K562 (cell line): ENCODE measurements around the gene SOBP. TPM values are rescaled to one million over a fixed set of nuclear protein-coding genes. Genes with fewer than 3 reads are reported as not detected.

Experiments
- EWSR1 ChIP-seq: fragments of 450-650 bp; IDR thresholded peaks from 2 replicates; pipeline ENCODE4 v1.6.1; 2018; ENCODE audit warnings: borderline replicate concordance, mild to moderate bottlenecking, low read depth, moderate library complexity; ENCODE audit not compliant: partially characterized antibody
- GATAD2B ChIP-seq: fragments of 450-650 bp; IDR thresholded peaks from 2 replicates; pipeline ENCODE4 v1.6.1; 2017; ENCODE audit warnings: mild to moderate bottlenecking, borderline replicate concordance
- NR2C1 ChIP-seq, 2 experiments: fragments of 450-650 bp; IDR thresholded peaks; 2 replicates each; pipeline ENCODE4 v1.6.1; 2017; ENCODE audit warnings: mild to moderate bottlenecking in 2 of 2, antibody characterized with exemption in 1 of 2, inconsistent platforms in 1 of 2, missing compliant biosample characterization in 1 of 2, missing genetic modification characterization in 1 of 2
- PCBP2 ChIP-seq: fragments of 200-400 bp; formaldehyde crosslinking; IDR thresholded peaks from 2 replicates; pipeline ENCODE4 v1.6.1; 2018; ENCODE audit warnings: low read length, low read depth, mild to moderate bottlenecking, moderate library complexity; ENCODE audit not compliant: poor library complexity, severe bottlenecking
- RBM17 ChIP-seq: fragments of 200-400 bp; formaldehyde crosslinking; IDR thresholded peaks from 2 replicates; pipeline ENCODE4 v1.6.1; 2017; ENCODE audit warnings: low read depth, mild to moderate bottlenecking, low read length, borderline replicate concordance
- polyA plus RNA-seq, 8 experiments: library from polyadenylated mRNA; depleted of rRNA in 4 of 8; stranded (reverse) in 5 of 8; unstranded in 3 of 8; fragments of >200 nt; fragmentation: Nextera tagmentation in 2 of 8; fragmentation: Illumina TruSeq in 1 of 8; extraction: Ambion mirVana in 2 of 8; extraction: Trizol in 1 of 8; gene quantifications; 2 replicates each; pipeline versions ENCODE4 v1.2.1 to v1.2.3, GENCODE V29; 2011 to 2014; ENCODE audit warnings: inconsistent platforms in 1 of 8, missing spikeins in 1 of 8
- total RNA-seq, 7 experiments: library from RNA; depleted of rRNA in 6 of 7; stranded (reverse); fragments of >200 nt in 6 of 7; fragmentation: Illumina TruSeq in 2 of 7; extraction: Trizol in 2 of 7; gene quantifications; 2 replicates each; pipeline versions ENCODE4 v1.2.1 to v1.2.3, GENCODE V29; 2011 to 2021; ENCODE audit warnings: low replicate concordance in 1 of 7
- TF ChIP-seq, protein P1 (sequence below): fragments of 200-600 bp; sonication (generic); IDR thresholded peaks from one replicate; pipeline ENCODE4 v1.6.1; 2012; ENCODE audit warnings: mild to moderate bottlenecking, low read depth, low read length, inconsistent platforms
- TF ChIP-seq, protein P2 (sequence below): fragments of 250-450 bp; sonication (Bioruptor Pico); IDR thresholded peaks from 2 replicates; pipeline ENCODE4 v1.5.0; 2020; ENCODE audit warnings: mild to moderate bottlenecking, borderline replicate concordance
- TF ChIP-seq, protein P3 (sequence below): fragments of 450-650 bp; IDR thresholded peaks from 2 replicates; pipeline ENCODE4 v1.6.1; 2017; ENCODE audit warnings: antibody characterized with exemption

SOBP gene
- total and polyA plus RNA-seq, 9 of the 15 experiments (the other 6 are each of a cell fraction or from before 2014, with no cell fraction given) = 0.16 TPM; not detected in 8

DNA sequence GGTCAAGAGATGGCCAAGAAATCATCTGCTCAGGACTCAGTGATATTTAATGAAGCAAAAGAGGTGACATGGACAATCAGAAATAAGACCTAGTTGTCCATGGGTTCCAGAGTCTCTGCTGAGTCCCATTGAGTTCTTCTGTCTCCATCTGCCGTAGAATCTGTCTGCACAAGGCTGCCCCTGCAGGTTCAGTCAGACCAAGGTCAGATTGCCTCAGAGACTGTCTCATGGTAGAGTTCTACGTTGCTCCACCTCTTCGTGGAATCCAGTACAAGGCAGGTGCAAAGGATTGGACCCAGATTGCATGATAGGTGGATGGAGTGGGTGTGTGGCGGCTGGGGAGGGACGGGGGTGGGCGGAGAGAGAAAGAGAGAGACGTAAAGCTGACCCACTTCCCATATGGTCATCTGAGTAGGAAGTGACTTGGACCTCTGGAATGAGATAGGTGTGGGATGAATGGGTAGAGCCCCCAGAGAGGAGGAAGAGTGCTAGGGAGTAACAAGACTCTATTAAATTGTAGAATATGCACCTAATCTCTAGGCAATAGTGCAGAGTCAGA, 75.3 kb downstream of the SOBP start (continued):
- TF ChIP-seq, protein P1, sequence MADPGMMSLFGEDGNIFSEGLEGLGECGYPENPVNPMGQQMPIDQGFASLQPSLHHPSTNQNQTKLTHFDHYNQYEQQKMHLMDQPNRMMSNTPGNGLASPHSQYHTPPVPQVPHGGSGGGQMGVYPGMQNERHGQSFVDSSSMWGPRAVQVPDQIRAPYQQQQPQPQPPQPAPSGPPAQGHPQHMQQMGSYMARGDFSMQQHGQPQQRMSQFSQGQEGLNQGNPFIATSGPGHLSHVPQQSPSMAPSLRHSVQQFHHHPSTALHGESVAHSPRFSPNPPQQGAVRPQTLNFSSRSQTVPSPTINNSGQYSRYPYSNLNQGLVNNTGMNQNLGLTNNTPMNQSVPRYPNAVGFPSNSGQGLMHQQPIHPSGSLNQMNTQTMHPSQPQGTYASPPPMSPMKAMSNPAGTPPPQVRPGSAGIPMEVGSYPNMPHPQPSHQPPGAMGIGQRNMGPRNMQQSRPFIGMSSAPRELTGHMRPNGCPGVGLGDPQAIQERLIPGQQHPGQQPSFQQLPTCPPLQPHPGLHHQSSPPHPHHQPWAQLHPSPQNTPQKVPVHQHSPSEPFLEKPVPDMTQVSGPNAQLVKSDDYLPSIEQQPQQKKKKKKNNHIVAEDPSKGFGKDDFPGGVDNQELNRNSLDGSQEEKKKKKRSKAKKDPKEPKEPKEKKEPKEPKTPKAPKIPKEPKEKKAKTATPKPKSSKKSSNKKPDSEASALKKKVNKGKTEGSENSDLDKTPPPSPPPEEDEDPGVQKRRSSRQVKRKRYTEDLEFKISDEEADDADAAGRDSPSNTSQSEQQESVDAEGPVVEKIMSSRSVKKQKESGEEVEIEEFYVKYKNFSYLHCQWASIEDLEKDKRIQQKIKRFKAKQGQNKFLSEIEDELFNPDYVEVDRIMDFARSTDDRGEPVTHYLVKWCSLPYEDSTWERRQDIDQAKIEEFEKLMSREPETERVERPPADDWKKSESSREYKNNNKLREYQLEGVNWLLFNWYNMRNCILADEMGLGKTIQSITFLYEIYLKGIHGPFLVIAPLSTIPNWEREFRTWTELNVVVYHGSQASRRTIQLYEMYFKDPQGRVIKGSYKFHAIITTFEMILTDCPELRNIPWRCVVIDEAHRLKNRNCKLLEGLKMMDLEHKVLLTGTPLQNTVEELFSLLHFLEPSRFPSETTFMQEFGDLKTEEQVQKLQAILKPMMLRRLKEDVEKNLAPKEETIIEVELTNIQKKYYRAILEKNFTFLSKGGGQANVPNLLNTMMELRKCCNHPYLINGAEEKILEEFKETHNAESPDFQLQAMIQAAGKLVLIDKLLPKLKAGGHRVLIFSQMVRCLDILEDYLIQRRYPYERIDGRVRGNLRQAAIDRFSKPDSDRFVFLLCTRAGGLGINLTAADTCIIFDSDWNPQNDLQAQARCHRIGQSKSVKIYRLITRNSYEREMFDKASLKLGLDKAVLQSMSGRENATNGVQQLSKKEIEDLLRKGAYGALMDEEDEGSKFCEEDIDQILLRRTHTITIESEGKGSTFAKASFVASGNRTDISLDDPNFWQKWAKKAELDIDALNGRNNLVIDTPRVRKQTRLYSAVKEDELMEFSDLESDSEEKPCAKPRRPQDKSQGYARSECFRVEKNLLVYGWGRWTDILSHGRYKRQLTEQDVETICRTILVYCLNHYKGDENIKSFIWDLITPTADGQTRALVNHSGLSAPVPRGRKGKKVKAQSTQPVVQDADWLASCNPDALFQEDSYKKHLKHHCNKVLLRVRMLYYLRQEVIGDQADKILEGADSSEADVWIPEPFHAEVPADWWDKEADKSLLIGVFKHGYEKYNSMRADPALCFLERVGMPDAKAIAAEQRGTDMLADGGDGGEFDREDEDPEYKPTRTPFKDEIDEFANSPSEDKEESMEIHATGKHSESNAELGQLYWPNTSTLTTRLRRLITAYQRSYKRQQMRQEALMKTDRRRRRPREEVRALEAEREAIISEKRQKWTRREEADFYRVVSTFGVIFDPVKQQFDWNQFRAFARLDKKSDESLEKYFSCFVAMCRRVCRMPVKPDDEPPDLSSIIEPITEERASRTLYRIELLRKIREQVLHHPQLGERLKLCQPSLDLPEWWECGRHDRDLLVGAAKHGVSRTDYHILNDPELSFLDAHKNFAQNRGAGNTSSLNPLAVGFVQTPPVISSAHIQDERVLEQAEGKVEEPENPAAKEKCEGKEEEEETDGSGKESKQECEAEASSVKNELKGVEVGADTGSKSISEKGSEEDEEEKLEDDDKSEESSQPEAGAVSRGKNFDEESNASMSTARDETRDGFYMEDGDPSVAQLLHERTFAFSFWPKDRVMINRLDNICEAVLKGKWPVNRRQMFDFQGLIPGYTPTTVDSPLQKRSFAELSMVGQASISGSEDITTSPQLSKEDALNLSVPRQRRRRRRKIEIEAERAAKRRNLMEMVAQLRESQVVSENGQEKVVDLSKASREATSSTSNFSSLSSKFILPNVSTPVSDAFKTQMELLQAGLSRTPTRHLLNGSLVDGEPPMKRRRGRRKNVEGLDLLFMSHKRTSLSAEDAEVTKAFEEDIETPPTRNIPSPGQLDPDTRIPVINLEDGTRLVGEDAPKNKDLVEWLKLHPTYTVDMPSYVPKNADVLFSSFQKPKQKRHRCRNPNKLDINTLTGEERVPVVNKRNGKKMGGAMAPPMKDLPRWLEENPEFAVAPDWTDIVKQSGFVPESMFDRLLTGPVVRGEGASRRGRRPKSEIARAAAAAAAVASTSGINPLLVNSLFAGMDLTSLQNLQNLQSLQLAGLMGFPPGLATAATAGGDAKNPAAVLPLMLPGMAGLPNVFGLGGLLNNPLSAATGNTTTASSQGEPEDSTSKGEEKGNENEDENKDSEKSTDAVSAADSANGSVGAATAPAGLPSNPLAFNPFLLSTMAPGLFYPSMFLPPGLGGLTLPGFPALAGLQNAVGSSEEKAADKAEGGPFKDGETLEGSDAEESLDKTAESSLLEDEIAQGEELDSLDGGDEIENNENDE = no peak
- TF ChIP-seq RBM17 = no peak
- TF ChIP-seq GATAD2B = no peak
- TF ChIP-seq, protein P2, sequence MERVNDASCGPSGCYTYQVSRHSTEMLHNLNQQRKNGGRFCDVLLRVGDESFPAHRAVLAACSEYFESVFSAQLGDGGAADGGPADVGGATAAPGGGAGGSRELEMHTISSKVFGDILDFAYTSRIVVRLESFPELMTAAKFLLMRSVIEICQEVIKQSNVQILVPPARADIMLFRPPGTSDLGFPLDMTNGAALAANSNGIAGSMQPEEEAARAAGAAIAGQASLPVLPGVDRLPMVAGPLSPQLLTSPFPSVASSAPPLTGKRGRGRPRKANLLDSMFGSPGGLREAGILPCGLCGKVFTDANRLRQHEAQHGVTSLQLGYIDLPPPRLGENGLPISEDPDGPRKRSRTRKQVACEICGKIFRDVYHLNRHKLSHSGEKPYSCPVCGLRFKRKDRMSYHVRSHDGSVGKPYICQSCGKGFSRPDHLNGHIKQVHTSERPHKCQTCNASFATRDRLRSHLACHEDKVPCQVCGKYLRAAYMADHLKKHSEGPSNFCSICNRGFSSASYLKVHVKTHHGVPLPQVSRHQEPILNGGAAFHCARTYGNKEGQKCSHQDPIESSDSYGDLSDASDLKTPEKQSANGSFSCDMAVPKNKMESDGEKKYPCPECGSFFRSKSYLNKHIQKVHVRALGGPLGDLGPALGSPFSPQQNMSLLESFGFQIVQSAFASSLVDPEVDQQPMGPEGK = no peak
- TF ChIP-seq NR2C1 (IDR thresholded peaks at IDR 0.05) = no peak
- TF ChIP-seq NR2C1 (tag; IDR thresholded peaks at IDR 0.05) = no peak
- TF ChIP-seq PCBP2 = no peak
- TF ChIP-seq EWSR1 = no peak
- TF ChIP-seq, protein P3, sequence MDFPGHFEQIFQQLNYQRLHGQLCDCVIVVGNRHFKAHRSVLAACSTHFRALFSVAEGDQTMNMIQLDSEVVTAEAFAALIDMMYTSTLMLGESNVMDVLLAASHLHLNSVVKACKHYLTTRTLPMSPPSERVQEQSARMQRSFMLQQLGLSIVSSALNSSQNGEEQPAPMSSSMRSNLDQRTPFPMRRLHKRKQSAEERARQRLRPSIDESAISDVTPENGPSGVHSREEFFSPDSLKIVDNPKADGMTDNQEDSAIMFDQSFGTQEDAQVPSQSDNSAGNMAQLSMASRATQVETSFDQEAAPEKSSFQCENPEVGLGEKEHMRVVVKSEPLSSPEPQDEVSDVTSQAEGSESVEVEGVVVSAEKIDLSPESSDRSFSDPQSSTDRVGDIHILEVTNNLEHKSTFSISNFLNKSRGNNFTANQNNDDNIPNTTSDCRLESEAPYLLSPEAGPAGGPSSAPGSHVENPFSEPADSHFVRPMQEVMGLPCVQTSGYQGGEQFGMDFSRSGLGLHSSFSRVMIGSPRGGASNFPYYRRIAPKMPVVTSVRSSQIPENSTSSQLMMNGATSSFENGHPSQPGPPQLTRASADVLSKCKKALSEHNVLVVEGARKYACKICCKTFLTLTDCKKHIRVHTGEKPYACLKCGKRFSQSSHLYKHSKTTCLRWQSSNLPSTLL = no peak
